ENCODE measurements around the gene ALDH3B2.
"Not testable (repeated sequence)": the region's sequence is repeated elsewhere in the genome, so short reads cannot be mapped to it uniquely, and the experiment has no call there.

Gene ALDH3B2

GRCh38 chr11:67674442-67674871 lies at the start of gene ALDH3B2:
Gene ALDH3B2, minus strand, starts transcription at chr11:67674623. Its CDS starts 7,688 bp downstream, at chr11:67666935.
- no peak for DNase-seq
- Mint-ChIP-seq H3K4me3 (no peak within 1 kb of the TSS), H3K27ac (no peak within 1 kb of the TSS), H3K4me1 (no peaks in the 10 kb centered on the region), H3K27me3 (peaks cover 33% of the 10 kb centered on the region), H3K9me3 (peaks cover 5% of the 10 kb centered on the region), H3K36me3 (no peaks in the 10 kb centered on the region)
- CTCF ChIA-PET: no interaction called here

DNA sequence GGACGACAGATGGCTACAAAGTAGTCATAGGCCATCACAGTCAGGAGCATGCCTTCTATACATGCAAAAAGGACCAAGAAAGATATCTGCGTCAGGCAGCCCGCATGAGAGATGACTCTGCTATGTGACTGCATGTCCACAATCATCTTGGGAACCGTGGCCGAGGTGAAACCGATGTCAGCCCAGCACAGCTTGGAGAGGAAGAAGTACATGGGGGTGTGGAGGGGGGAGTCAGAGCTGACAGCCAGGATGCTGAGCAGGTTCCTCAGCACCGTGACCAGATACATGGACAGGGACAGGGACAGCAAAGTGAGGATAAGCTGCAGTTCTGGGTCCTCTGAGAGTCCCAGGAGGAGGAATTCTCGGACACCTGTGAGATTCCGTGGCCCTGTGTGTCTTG lies 48.6 kb upstream of the ALDH3B2 start:
- H3K27ac Mint-ChIP-seq, H3K36me3 Mint-ChIP-seq, H3K4me3 Mint-ChIP-seq, DNase-seq, CTCF ChIA-PET, H3K4me1 Mint-ChIP-seq, H3K9me3 Mint-ChIP-seq: not testable (repeated sequence)
- H3K27me3 Mint-ChIP-seq: peaks cover 16% of the 10 kb centered on the region

GRCh38 chr11:67716226-67716625 lies 41.8 kb upstream of the ALDH3B2 start:
- DNase-seq, H3K4me1 Mint-ChIP-seq, H3K9me3 Mint-ChIP-seq, H3K27ac Mint-ChIP-seq, H3K4me3 Mint-ChIP-seq, H3K36me3 Mint-ChIP-seq, CTCF ChIA-PET: not testable (repeated sequence)
- peaks cover 37% of the 10 kb centered on the region for H3K27me3 Mint-ChIP-seq

DNA sequence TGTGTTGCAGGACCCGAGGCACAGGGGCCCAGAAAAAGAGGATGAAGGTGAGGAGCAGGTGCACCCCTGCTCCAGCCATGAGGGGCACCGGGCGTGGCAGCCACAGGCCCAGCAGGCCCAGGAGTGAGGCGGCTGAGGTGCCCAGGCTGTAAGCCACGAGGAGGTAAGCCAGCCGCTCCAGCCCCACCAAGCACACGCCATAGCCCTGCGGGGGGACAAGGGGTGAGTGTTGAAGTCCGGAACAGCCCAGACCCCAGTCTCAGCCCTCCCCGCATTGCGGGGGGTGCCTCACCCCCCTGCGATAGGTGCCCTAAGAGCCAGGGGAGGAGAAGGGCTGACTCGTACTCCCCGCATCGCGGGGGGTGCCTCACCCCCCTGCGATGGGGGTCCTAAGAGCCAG lies 41.4 kb upstream of the ALDH3B2 start:
- H3K4me1 Mint-ChIP-seq, H3K9me3 Mint-ChIP-seq, H3K4me3 Mint-ChIP-seq, DNase-seq, H3K27ac Mint-ChIP-seq, CTCF ChIA-PET, H3K36me3 Mint-ChIP-seq: not testable (repeated sequence)
- H3K27me3 Mint-ChIP-seq: peaks cover 41% of the 10 kb centered on the region

- not testable (repeated sequence) for H3K4me1 Mint-ChIP-seq, H3K27ac Mint-ChIP-seq, H3K36me3 Mint-ChIP-seq, H3K9me3 Mint-ChIP-seq, H3K4me3 Mint-ChIP-seq
- CTCF ChIA-PET: interaction anchor here (1.7 kb wide), 1 partner anchor 85 kb away, joined by 11 read pairs; the partner anchor contains the start of gene NUDT8
- H3K27me3 Mint-ChIP-seq: peaks cover 44% of the 10 kb centered on the region
- peak; percentile 74 for DNase-seq
These were observed 39.6 kb upstream of the ALDH3B2 start for GRCh38 chr11:67713892-67714509.

- DNase-seq, H3K36me3 Mint-ChIP-seq, H3K27ac Mint-ChIP-seq, CTCF ChIA-PET, H3K4me1 Mint-ChIP-seq, H3K9me3 Mint-ChIP-seq, H3K4me3 Mint-ChIP-seq: not testable (repeated sequence)
- peaks cover 38% of the 10 kb centered on the region for H3K27me3 Mint-ChIP-seq
These were observed 37.3 kb upstream of the ALDH3B2 start for GRCh38 chr11:67711676-67712075.

DNA sequence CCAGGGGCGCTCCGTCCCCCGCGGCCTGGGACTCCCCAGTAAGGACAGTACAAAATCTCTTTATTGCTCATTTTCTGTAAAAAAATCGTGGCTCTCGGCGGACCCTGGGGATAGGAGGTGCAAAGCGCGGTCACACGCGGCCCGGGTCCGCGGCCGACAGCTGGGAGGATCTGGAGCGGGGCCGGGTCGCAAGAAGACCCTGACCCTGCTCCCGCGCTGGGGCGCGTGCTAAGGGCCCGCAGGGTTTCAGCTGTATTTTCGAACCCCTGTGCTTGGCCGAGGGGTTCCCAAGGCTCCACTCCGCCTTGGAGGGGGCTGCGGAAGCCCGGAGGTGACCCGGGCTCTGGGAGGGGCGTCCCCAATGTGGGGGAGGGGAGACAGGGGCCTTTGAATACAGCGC lies 36.8 kb upstream of the ALDH3B2 start:
- DNase-seq, H3K36me3 Mint-ChIP-seq, H3K9me3 Mint-ChIP-seq, H3K4me3 Mint-ChIP-seq, CTCF ChIA-PET, H3K27ac Mint-ChIP-seq, H3K4me1 Mint-ChIP-seq: not testable (repeated sequence)
- H3K27me3 Mint-ChIP-seq: peaks cover 38% of the 10 kb centered on the region

DNA sequence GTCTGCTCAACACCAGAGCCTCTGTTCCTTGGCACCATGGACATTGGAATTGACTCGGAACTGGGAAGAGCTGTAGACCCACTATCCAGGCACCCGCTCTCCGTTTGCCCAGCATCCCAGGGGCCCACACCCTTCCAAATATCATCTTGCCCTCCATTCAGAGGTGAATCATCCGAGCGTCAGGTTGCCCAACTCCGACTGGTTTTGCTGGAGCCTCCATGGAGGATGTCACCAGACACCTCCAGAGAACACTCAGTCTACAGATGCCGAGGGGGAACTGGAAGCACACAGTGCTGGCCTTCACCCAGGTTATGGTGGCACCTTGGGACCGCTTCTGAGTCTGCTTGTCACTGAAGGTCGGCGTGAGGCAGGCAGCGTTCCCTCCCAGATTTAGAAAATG lies 35.4 kb upstream of the ALDH3B2 start:
- H3K36me3 Mint-ChIP-seq, H3K4me3 Mint-ChIP-seq, H3K4me1 Mint-ChIP-seq, CTCF ChIA-PET, DNase-seq, H3K9me3 Mint-ChIP-seq, H3K27ac Mint-ChIP-seq: not testable (repeated sequence)
- H3K27me3 Mint-ChIP-seq: peaks cover 38% of the 10 kb centered on the region

- Mint-ChIP-seq H3K36me3 (no peaks in the 10 kb centered on the region), H3K27ac (no peak overlapping the region), H3K27me3 (peaks cover 12% of the 10 kb centered on the region), H3K9me3 (no peaks in the 10 kb centered on the region), H3K4me1 (no peaks in the 10 kb centered on the region), H3K4me3 (no peak overlapping the region)
- CTCF ChIA-PET: interaction anchor here (1.1 kb wide), 1 partner anchor 59 kb away, joined by 3 read pairs; no protein-coding TSS in a partner anchor
- no peak for DNase-seq
These were observed 30.8 kb upstream of the ALDH3B2 start for GRCh38 chr11:67705264-67705663.

DNA sequence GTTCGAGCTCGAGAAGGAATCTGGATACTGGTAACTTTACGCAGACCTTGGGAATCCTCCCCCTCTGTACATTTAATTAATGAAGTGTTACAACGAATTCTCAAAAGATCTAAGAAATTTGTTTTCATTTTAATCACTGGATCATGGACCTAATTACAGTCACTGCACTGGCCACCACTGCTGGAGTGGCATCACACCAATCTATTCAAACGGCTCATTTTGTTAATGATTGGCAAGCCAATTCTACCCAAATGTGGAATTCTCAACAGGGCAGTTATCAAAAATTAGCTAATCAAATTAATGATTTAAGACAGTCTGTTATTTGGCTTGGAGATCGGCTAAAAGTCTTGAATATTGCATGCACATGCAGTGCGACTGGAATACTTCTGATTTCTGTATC lies 30.1 kb upstream of the ALDH3B2 start:
- no peak overlapping the region for H3K4me3 Mint-ChIP-seq
- H3K9me3 Mint-ChIP-seq: no peaks in the 10 kb centered on the region
- no peak overlapping the region for H3K27ac Mint-ChIP-seq
- peaks cover 7% of the 10 kb centered on the region for H3K27me3 Mint-ChIP-seq
- H3K36me3 Mint-ChIP-seq: no peaks in the 10 kb centered on the region
- no peaks in the 10 kb centered on the region for H3K4me1 Mint-ChIP-seq
- CTCF ChIA-PET: interaction anchor here (1.1 kb wide), 1 partner anchor 58 kb away, joined by 3 read pairs; no protein-coding TSS in a partner anchor
- DNase-seq: no peak

DNA sequence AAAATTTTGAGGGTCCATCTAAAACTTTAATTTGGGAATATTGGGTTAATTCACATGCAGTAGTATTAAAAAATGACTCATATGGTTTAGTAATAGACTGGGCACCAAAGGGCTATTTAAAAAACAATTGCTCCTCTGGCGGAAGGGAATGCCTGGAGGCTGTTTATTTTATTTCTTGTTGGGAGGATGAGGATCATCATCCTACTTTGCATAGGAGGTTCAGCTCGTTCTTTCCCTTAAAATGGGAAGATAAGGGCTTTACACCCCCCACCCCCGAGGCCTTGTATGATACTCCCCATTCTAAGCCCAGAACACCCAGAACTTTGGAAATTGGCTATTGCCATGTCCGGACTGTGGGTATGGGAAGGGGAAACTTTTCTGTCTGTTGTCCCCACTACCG lies 29.3 kb upstream of the ALDH3B2 start:
- H3K27me3 Mint-ChIP-seq, DNase-seq, H3K4me1 Mint-ChIP-seq, H3K4me3 Mint-ChIP-seq, H3K9me3 Mint-ChIP-seq, H3K36me3 Mint-ChIP-seq, H3K27ac Mint-ChIP-seq, CTCF ChIA-PET: not testable (repeated sequence)

GRCh38 chr11:67700548-67701262 lies 26.3 kb upstream of the ALDH3B2 start:
- DNase-seq: no peak
- Mint-ChIP-seq H3K4me3 (no peak overlapping the region), H3K4me1 (no peaks in the 10 kb centered on the region), H3K9me3 (no peaks in the 10 kb centered on the region), H3K27ac (no peak overlapping the region), H3K36me3 (no peaks in the 10 kb centered on the region), H3K27me3 (peaks cover 10% of the 10 kb centered on the region)
- CTCF ChIA-PET: no interaction called here

DNA sequence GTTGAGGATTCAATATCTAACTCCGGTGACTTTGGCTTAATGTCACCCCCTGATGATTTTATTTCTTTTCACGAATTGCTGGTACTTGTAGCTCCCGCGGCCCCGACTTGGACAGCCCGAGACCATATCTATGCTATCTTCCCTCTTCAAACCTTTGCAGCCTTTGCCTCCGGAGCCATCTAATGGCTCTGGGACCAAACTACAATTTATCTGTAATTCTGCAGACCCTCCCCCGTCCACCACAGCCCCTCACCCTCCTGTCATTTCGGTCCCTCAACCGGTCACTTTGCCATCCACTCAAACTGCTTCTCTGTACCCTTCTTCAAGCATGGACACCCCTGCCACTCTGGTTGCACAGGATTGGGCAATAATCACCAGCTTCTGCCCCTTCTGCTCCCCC lies 25.7 kb upstream of the ALDH3B2 start:
- peaks cover 10% of the 10 kb centered on the region for H3K27me3 Mint-ChIP-seq
- CTCF ChIA-PET: no interaction called here
- H3K4me1 Mint-ChIP-seq: no peaks in the 10 kb centered on the region

GRCh38 chr11:67699521-67699920 lies 25.1 kb upstream of the ALDH3B2 start:
- no peak for DNase-seq
- Mint-ChIP-seq H3K27ac (no peak overlapping the region), H3K27me3 (peaks cover 10% of the 10 kb centered on the region), H3K4me1 (no peaks in the 10 kb centered on the region), H3K36me3 (no peaks in the 10 kb centered on the region), H3K4me3 (no peak overlapping the region), H3K9me3 (no peaks in the 10 kb centered on the region)
- CTCF ChIA-PET: no interaction called here

More for the DNA sequence above, 25.7 kb upstream of the ALDH3B2 start:
- Mint-ChIP-seq H3K27ac (no peak overlapping the region), H3K9me3 (no peaks in the 10 kb centered on the region), H3K4me3 (no peak overlapping the region), H3K36me3 (no peaks in the 10 kb centered on the region)
- DNase-seq: no peak

GRCh38 chr11:67698247-67698646 lies 23.8 kb upstream of the ALDH3B2 start:
- peak; percentile 45 for DNase-seq
- CTCF ChIA-PET: no interaction called here
- Mint-ChIP-seq H3K9me3 (no peaks in the 10 kb centered on the region), H3K27me3 (peaks cover 10% of the 10 kb centered on the region), H3K27ac (no peak overlapping the region), H3K4me3 (no peak overlapping the region), H3K36me3 (no peaks in the 10 kb centered on the region), H3K4me1 (no peaks in the 10 kb centered on the region)
